Spleen (tissue), 11 donors: ENCODE data around the gene PACS2. TPM values are rescaled to one million over a fixed set of nuclear protein-coding genes. Genes with fewer than 3 reads are reported as not detected.

Experiments
- DNase-seq: peaks from one replicate; pipeline ENCODE4 v3.0.0-alpha.2; 2020
- H3K27ac ChIP-seq, 8 donors: fragments of 200-600 bp; sonication (generic) in 7 of 8; 1 replicate in 4 of 8; 2 replicates in 4 of 8; pipeline versions ENCODE4 v1.5.0 to v1.8.0; 2016 to 2021; ENCODE audit warnings: inconsistent platforms in 4 of 8, mild to moderate bottlenecking in 4 of 8, moderate library complexity in 1 of 8
- H3K27me3 ChIP-seq, 7 donors: fragments of 200-600 bp; sonication (generic) in 6 of 7; replicated peaks in 1 of 7; 1 replicate in 4 of 7; 2 replicates in 3 of 7; pipeline versions ENCODE4 v1.5.0 to v1.8.0; 2016 to 2021; ENCODE audit warnings: inconsistent platforms in 3 of 7, mild to moderate bottlenecking in 1 of 7
- H3K36me3 ChIP-seq, 6 donors: fragments of 200-600 bp; sonication (generic) in 5 of 6; 1 replicate in 4 of 6; 2 replicates in 2 of 6; pipeline versions ENCODE4 v1.5.0 to v1.8.0; 2016 to 2021; ENCODE audit warnings: inconsistent platforms in 2 of 6
- H3K4me1 ChIP-seq, 6 donors: fragments of 200-600 bp; sonication (generic) in 5 of 6; 1 replicate in 3 of 6; 2 replicates in 3 of 6; pipeline versions ENCODE4 v1.5.0 to v1.8.0; 2016 to 2021; ENCODE audit warnings: inconsistent platforms in 3 of 6
- H3K4me3 ChIP-seq, 8 donors: fragments of 200-600 bp; sonication (generic) in 7 of 8; 1 replicate in 4 of 8; 2 replicates in 4 of 8; pipeline versions ENCODE4 v1.5.0 to v1.8.0; 2016 to 2021; ENCODE audit warnings: inconsistent platforms in 4 of 8, mild to moderate bottlenecking in 4 of 8, moderate library complexity in 2 of 8
- H3K9me3 ChIP-seq, 8 donors: fragments of 200-600 bp; sonication (generic) in 7 of 8; 1 replicate in 4 of 8; 2 replicates in 4 of 8; pipeline versions ENCODE4 v1.5.0 to v1.8.0; 2016 to 2021; ENCODE audit warnings: inconsistent platforms in 4 of 8
- POLR2A ChIP-seq, 3 donors: fragments of 450-650 bp; IDR thresholded peaks; one replicate each; pipeline ENCODE4 v1.5.1; 2017; ENCODE audit warnings: antibody characterized with exemption in 3 of 3, mild to moderate bottlenecking in 1 of 3
- POLR2AphosphoS5 ChIP-seq, 3 donors: sonication (generic); formaldehyde crosslinking; IDR thresholded peaks; one replicate each; pipeline ENCODE4 v1.5.1; 2017; ENCODE audit warnings: antibody characterized with exemption in 3 of 3
- WGBS, 5 donors: extraction: QIAGEN DNeasy Blood & Tissue Kit in 3 of 5; methylation state at CpG; one replicate each; pipeline versions ENCODE4 v1.1.5 to v1.1.7; 2013 to 2018; 5-methylcytosine and 5-hydroxymethylcytosine counted together
- intact Hi-C: fragments of 100-400 bp; cut with DNase I; formaldehyde crosslinking; loops from one replicate; pipeline ENCODE4 v1.15.0; 2023; ENCODE audit warnings: low total_unique reads
- polyA plus RNA-seq, 3 donors: library from polyadenylated mRNA; stranded (reverse); fragments of 200-250 nt; gene quantifications; one replicate each; pipeline ENCODE4 v1.2.1, GENCODE V29; 2013
- total RNA-seq, 7 donors: library from RNA; depleted of rRNA in 3 of 7; stranded (reverse); fragments of >200 nt in 3 of 7; fragmentation: NEBNext Ultra II Directional in 4 of 7; extraction: Animal tissue kit (Norgen Biotek cat#: 25700) in 4 of 7; gene quantifications; one replicate each; pipeline versions ENCODE4 v1.1.0 to v1.2.1, GENCODE V29; 2016 to 2021
- TF ChIP-seq, protein P1 (sequence below), 11 experiments: fragments of 200-600 bp in 7 of 11; fragments of 450-650 bp in 4 of 11; sonication (generic) in 4 of 11; IDR thresholded peaks in 8 of 11; conservative IDR thresholded peaks in 3 of 11; 1 replicate in 7 of 11; 2 replicates in 4 of 11; pipeline versions ENCODE4 v1.4.0 to v1.8.0; 2016 to 2021; ENCODE audit warnings: antibody characterized with exemption in 11 of 11, inconsistent platforms in 4 of 11, mild to moderate bottlenecking in 1 of 11
- donor health status: healthy with polysubstance abuse.
- donor health status: DM: no; HTN: no; CAD: no; lungs with moderate emphysema.
- donor health status: DM: no; HTN: no; CAD: no.
- donor health status: Bipolar disorder and iron deficiency.
- donor health status: healthy.
- donor health status: DM: no; HTN: no; CAD: no.
- donor health status: DM: yes; HTN: yes; CAD: no.

The PACS2 gene
- total and polyA plus RNA-seq, 10 donors, result 32.2 to 148 (median 98.7) TPM

DNA sequence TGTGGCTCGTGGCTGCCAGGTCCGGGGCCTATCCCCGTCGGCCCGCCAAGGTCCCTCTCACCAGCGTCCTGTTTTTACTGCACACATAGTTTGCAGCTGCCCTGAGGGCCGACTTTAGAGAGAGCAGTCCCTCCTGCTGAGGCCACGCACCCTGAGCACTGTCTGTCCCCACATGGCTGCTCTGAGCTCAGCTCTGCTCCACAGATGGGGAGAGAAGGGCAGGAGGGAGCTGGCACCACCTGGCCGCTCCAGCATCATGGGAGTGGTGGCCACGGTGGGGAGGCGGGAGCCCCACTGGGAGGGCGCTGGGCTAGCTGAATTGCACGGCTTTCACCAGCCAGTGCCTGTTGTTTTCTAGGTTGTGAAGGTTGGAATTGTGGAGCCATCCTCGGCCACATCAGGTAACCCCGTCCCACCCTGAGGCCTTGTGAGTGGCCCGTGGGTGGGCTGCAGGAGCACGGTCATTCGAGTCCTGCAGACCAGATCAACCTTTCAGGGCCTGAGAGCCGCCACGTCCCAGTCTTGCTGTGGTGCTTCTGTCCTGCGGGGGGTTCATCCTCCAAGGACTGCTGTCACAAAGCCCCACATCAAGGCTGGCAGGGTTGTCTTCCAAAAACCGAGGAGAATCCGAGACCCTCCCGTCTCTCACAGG is 76.4 kb downstream of the PACS2 start:
- H3K27ac ChIP-seq, result peak overlapping the region in 5 of 8 donors; percentile 62 to 80 (median 77)
- intact Hi-C loops, result no loop called here
- H3K4me1 ChIP-seq, result peaks cover 0 to 64% (median 27%) of the 10 kb centered on the region in 6 donors
- H3K9me3 ChIP-seq, result no peaks in the 10 kb centered on the region
- DNase-seq, result no peak
- no peaks in the 10 kb centered on the region for H3K27me3 ChIP-seq
- TF ChIP-seq POLR2AphosphoS5 (IDR thresholded peaks at IDR 0.05) (no peak), POLR2A (IDR thresholded peaks at IDR 0.05) (no peak)
- H3K36me3 ChIP-seq, result peaks cover 0 to 59% (median 18%) of the 10 kb centered on the region in 6 donors
- H3K4me3 ChIP-seq, result no peak overlapping the region
- 86 to 98% (median 94%) methylated on average over 16 to 24 of the region's 24 CpGs for WGBS, 5 donors

DNA sequence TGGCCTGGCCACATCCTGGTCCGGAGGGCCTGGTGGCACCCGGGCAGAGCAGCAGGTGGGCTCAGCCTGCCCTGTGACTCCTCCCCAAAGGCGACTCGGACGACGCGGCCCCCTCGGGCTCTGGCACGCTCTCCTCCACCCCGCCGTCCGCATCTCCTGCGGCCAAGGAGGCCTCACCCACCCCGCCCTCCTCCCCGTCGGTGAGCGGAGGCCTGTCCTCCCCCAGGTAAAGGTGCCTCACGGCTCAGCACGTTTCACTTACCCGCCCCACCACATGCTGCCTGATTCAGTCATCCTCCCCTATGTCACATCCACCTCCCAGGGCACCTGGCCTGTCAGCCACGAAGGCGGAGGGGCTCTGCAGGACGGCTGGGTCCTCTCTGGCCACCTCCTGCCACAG is 77.0 kb downstream of the PACS2 start:
- Histone ChIP-seq H3K4me1 (peaks cover 0 to 69% (median 27%) of the 10 kb centered on the region in 6 donors), H3K27ac (no peak overlapping the region), H3K36me3 (peaks cover 0 to 54% (median 15%) of the 10 kb centered on the region in 6 donors), H3K27me3 (no peaks in the 10 kb centered on the region), H3K4me3 (no peak overlapping the region), H3K9me3 (no peaks in the 10 kb centered on the region)
- intact Hi-C loops, result no loop called here
- DNase-seq, result no peak
- peak in 1 of 3 donors; percentile 7 for TF ChIP-seq POLR2AphosphoS5 (IDR thresholded peaks at IDR 0.05)
- TF ChIP-seq, protein P1, sequence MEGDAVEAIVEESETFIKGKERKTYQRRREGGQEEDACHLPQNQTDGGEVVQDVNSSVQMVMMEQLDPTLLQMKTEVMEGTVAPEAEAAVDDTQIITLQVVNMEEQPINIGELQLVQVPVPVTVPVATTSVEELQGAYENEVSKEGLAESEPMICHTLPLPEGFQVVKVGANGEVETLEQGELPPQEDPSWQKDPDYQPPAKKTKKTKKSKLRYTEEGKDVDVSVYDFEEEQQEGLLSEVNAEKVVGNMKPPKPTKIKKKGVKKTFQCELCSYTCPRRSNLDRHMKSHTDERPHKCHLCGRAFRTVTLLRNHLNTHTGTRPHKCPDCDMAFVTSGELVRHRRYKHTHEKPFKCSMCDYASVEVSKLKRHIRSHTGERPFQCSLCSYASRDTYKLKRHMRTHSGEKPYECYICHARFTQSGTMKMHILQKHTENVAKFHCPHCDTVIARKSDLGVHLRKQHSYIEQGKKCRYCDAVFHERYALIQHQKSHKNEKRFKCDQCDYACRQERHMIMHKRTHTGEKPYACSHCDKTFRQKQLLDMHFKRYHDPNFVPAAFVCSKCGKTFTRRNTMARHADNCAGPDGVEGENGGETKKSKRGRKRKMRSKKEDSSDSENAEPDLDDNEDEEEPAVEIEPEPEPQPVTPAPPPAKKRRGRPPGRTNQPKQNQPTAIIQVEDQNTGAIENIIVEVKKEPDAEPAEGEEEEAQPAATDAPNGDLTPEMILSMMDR (IDR thresholded peaks at IDR 0.05 in 8 of 11, conservative IDR thresholded peaks at IDR 0.05 in 3 of 11), result no peak
- 88 to 96% (median 94%) methylated on average over 10 to 23 of the region's 23 CpGs for WGBS, 5 donors

DNA sequence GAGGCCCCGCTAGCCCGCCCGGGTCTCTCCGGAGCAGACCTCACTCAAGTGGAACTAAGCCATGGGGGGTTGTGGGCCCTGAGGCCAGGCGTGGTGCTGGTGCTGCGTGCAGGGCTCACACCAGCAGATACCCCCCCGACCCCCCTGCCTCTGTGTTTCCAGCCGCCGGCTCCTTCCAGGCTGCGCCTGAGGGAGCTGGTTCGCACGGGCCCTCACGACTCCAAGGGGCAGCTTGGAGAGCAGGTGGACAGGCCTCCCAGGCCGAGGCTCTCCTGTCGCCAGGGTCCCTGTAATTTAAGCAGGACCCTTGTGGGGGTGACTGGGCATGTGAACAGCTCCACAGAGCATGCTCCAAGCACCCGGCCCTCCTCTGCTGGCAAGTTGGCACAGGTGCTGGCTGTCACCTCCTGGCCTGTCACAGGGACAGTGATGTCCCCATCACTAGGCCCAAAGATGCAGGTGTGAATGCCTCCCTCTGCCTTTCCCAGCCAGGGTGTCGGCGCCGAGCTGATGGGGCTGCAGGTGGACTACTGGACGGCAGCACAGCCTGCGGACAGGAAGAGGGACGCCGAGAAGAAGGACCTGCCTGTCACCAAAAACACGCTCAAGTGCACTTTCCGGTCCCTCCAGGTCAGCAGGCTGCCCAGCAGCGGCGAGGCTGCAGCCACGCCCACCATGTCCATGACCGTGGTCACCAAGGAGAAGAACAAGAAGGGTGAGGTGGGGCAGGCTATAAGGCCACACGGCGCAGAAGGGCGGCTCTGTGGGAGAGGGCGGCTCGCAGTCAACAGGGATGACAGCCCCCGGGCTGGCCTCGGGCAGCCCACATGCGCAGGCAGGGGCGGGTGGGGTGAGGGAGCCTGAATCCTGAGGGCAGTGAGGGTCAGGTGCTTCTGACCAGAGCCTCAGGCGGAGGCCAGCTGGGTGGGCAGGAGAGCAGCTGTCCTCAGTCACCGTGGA is 77.9 kb downstream of the PACS2 start:
- H3K27me3 ChIP-seq, result no peaks in the 10 kb centered on the region
- no peak overlapping the region for H3K4me3 ChIP-seq
- intact Hi-C loops, result no loop called here
- no peak overlapping the region for H3K27ac ChIP-seq
- peak; percentile 75 for DNase-seq
- peaks cover 0 to 45% (median 7%) of the 10 kb centered on the region in 6 donors for H3K36me3 ChIP-seq
- H3K9me3 ChIP-seq, result no peaks in the 10 kb centered on the region
- H3K4me1 ChIP-seq, result peaks cover 2 to 76% (median 35%) of the 10 kb centered on the region in 6 donors
- WGBS, 5 donors, result 91 to 95% (median 93%) methylated on average over 29 to 40 of the region's 40 CpGs
- TF ChIP-seq, protein P1 (IDR thresholded peaks at IDR 0.05 in 8 of 11, conservative IDR thresholded peaks at IDR 0.05 in 3 of 11), result no peak
- TF ChIP-seq POLR2AphosphoS5 (IDR thresholded peaks at IDR 0.05), result peak in 1 of 3 donors; percentile 33
- TF ChIP-seq POLR2A (IDR thresholded peaks at IDR 0.05), result no peak

GRCh38 chr14:105393151-105393550 is 78.6 kb downstream of the PACS2 start:
- DNase-seq, result peak; percentile 75
- WGBS, 5 donors, result 91 to 97% (median 93%) methylated on average over 12 to 14 of the region's 14 CpGs
- intact Hi-C loops, result no loop called here
- Histone ChIP-seq H3K36me3 (peaks cover 0 to 38% (median under 1%) of the 10 kb centered on the region in 6 donors), H3K9me3 (no peaks in the 10 kb centered on the region), H3K27me3 (no peaks in the 10 kb centered on the region), H3K4me3 (no peak overlapping the region), H3K4me1 (peaks cover 7 to 75% (median 41%) of the 10 kb centered on the region in 6 donors), H3K27ac (peak overlapping the region in 2 of 8 donors; percentile 74 to 76)
- TF ChIP-seq, protein P1 (IDR thresholded peaks at IDR 0.05 in 8 of 11, conservative IDR thresholded peaks at IDR 0.05 in 3 of 11), result no peak
- TF ChIP-seq POLR2AphosphoS5 (IDR thresholded peaks at IDR 0.05) (no peak), POLR2A (IDR thresholded peaks at IDR 0.05) (no peak)
